ENCODE measurements around the gene PIANP.

The PIANP gene

GRCh38 chr12:6685814-6686213 lies 14.8 kb downstream of the PIANP start:
- TF ChIP-seq TAF1 (IDR thresholded peaks at IDR 0.05; ENCODE audit: low read depth, low read length) = no peak
- no peak for TF ChIP-seq POU2F2 (IDR thresholded peaks at IDR 0.05; ENCODE audit: low read depth, low read length)
- TF ChIP-seq POLR2AphosphoS5 (IDR thresholded peaks at IDR 0.05; ENCODE audit: low read depth, low read length) = no peak
- DNase-seq (ENCODE audit: insufficient read length, low spot score) (no peak), FAIRE-seq (no peak)

GRCh38 chr12:6684609-6685008 lies 16.0 kb downstream of the PIANP start:
- DNase-seq (ENCODE audit: insufficient read length, low spot score) (no peak), FAIRE-seq (peak; percentile 66)

GRCh38 chr12:6676962-6677361 lies 23.7 kb downstream of the PIANP start:
- FAIRE-seq (no peak), DNase-seq (ENCODE audit: insufficient read length, low spot score) (no peak)
- no peak for TF ChIP-seq POLR2AphosphoS5 (IDR thresholded peaks at IDR 0.05; ENCODE audit: low read depth, low read length)
- TF ChIP-seq POLR2A (IDR thresholded peaks at IDR 0.05; ENCODE audit: low read depth, low read length) = no peak
- TF ChIP-seq SPI1 (IDR thresholded peaks at IDR 0.05; ENCODE audit: low read depth, low read length) = no peak
- TF ChIP-seq PAX5 (IDR thresholded peaks at IDR 0.05; ENCODE audit: insufficient read depth, low read length, severe bottlenecking) = no peak
- TF ChIP-seq POU2F2 (IDR thresholded peaks at IDR 0.05; ENCODE audit: low read depth, low read length) = no peak
- TF ChIP-seq TAF1 (IDR thresholded peaks at IDR 0.05; ENCODE audit: low read depth, low read length) = no peak

More at GRCh38 chr12:6684609-6685008, 16.0 kb downstream of the PIANP start:
- TF ChIP-seq SPI1 (IDR thresholded peaks at IDR 0.05; ENCODE audit: low read depth, low read length) (no peak), TAF1 (IDR thresholded peaks at IDR 0.05; ENCODE audit: low read depth, low read length) (no peak), POU2F2 (IDR thresholded peaks at IDR 0.05; ENCODE audit: low read depth, low read length) (no peak), POLR2A (IDR thresholded peaks at IDR 0.05; ENCODE audit: low read depth, low read length) (no peak), POLR2AphosphoS5 (IDR thresholded peaks at IDR 0.05; ENCODE audit: low read depth, low read length) (no peak), PAX5 (IDR thresholded peaks at IDR 0.05; ENCODE audit: insufficient read depth, low read length, severe bottlenecking) (no peak)

GRCh38 chr12:6672143-6672542 lies 28.5 kb downstream of the PIANP start:
- TF ChIP-seq POLR2AphosphoS5 (IDR thresholded peaks at IDR 0.05; ENCODE audit: low read depth, low read length) (no peak), SPI1 (IDR thresholded peaks at IDR 0.05; ENCODE audit: low read depth, low read length) (no peak), TAF1 (IDR thresholded peaks at IDR 0.05; ENCODE audit: low read depth, low read length) (no peak), POLR2A (IDR thresholded peaks at IDR 0.05; ENCODE audit: low read depth, low read length) (no peak), POU2F2 (IDR thresholded peaks at IDR 0.05; ENCODE audit: low read depth, low read length) (no peak), PAX5 (IDR thresholded peaks at IDR 0.05; ENCODE audit: insufficient read depth, low read length, severe bottlenecking) (no peak)
- FAIRE-seq (no peak), DNase-seq (ENCODE audit: insufficient read length, low spot score) (no peak)

- TF ChIP-seq PAX5 (IDR thresholded peaks at IDR 0.05; ENCODE audit: insufficient read depth, low read length, severe bottlenecking) (no peak), POLR2AphosphoS5 (IDR thresholded peaks at IDR 0.05; ENCODE audit: low read depth, low read length) (no peak), TAF1 (IDR thresholded peaks at IDR 0.05; ENCODE audit: low read depth, low read length) (no peak), POLR2A (IDR thresholded peaks at IDR 0.05; ENCODE audit: low read depth, low read length) (no peak), POU2F2 (IDR thresholded peaks at IDR 0.05; ENCODE audit: low read depth, low read length) (no peak), SPI1 (IDR thresholded peaks at IDR 0.05; ENCODE audit: low read depth, low read length) (no peak)
- DNase-seq (ENCODE audit: insufficient read length, low spot score) = no peak
- no peak for FAIRE-seq
Measured at GRCh38 chr12:6667559-6668210, 32.9 kb downstream of the PIANP start.

- TF ChIP-seq POU2F2 (IDR thresholded peaks at IDR 0.05; ENCODE audit: low read depth, low read length) (no peak), PAX5 (IDR thresholded peaks at IDR 0.05; ENCODE audit: insufficient read depth, low read length, severe bottlenecking) (no peak), TAF1 (IDR thresholded peaks at IDR 0.05; ENCODE audit: low read depth, low read length) (no peak), POLR2A (IDR thresholded peaks at IDR 0.05; ENCODE audit: low read depth, low read length) (no peak), SPI1 (IDR thresholded peaks at IDR 0.05; ENCODE audit: low read depth, low read length) (no peak), POLR2AphosphoS5 (IDR thresholded peaks at IDR 0.05; ENCODE audit: low read depth, low read length) (no peak)
- FAIRE-seq = no peak
- DNase-seq (ENCODE audit: insufficient read length, low spot score) = no peak
Measured at GRCh38 chr12:6666211-6666610, 34.4 kb downstream of the PIANP start.

- no peak for DNase-seq (ENCODE audit: insufficient read length, low spot score)
- TF ChIP-seq POLR2A (IDR thresholded peaks at IDR 0.05; ENCODE audit: low read depth, low read length) (no peak), SPI1 (IDR thresholded peaks at IDR 0.05; ENCODE audit: low read depth, low read length) (no peak), PAX5 (IDR thresholded peaks at IDR 0.05; ENCODE audit: insufficient read depth, low read length, severe bottlenecking) (no peak), POU2F2 (IDR thresholded peaks at IDR 0.05; ENCODE audit: low read depth, low read length) (no peak), TAF1 (IDR thresholded peaks at IDR 0.05; ENCODE audit: low read depth, low read length) (no peak), POLR2AphosphoS5 (IDR thresholded peaks at IDR 0.05; ENCODE audit: low read depth, low read length) (no peak)
- no peak for FAIRE-seq
Measured at GRCh38 chr12:6664902-6665301, 35.7 kb downstream of the PIANP start.

- TF ChIP-seq TAF1 (IDR thresholded peaks at IDR 0.05; ENCODE audit: low read depth, low read length) (peak; percentile 52; the same call in 1 of the 2 replicates), POU2F2 (IDR thresholded peaks at IDR 0.05; ENCODE audit: low read depth, low read length) (peak; percentile 59), POLR2AphosphoS5 (IDR thresholded peaks at IDR 0.05; ENCODE audit: low read depth, low read length) (peak; percentile 45; the same call in 1 of the 2 replicates), PAX5 (IDR thresholded peaks at IDR 0.05; ENCODE audit: insufficient read depth, low read length, severe bottlenecking) (no peak), SPI1 (IDR thresholded peaks at IDR 0.05; ENCODE audit: low read depth, low read length) (peak; percentile 52; the same call in 1 of the 2 replicates), POLR2A (IDR thresholded peaks at IDR 0.05; ENCODE audit: low read depth, low read length) (0 out of 2 replicates have a peak, but pooled peaks have one; percentile 33)
- peak; percentile 98 for FAIRE-seq
- peak; percentile 93 for DNase-seq (ENCODE audit: insufficient read length, low spot score)
Measured at GRCh38 chr12:6662906-6663742, 37.5 kb downstream of the PIANP start, which contains the start of gene ING4. Gene ING4 (minus strand): TSS chr12:6663119. CDS start chr12:6663101, 18 bp downstream.

GRCh38 chr12:6662602-6662905 lies 38.1 kb downstream of the PIANP start:
- FAIRE-seq (no peak), DNase-seq (ENCODE audit: insufficient read length, low spot score) (peak; percentile 52)
- TF ChIP-seq POLR2A (IDR thresholded peaks at IDR 0.05; ENCODE audit: low read depth, low read length) (peak; percentile 54; the same call in 1 of the 2 replicates), SPI1 (IDR thresholded peaks at IDR 0.05; ENCODE audit: low read depth, low read length) (no peak), POLR2AphosphoS5 (IDR thresholded peaks at IDR 0.05; ENCODE audit: low read depth, low read length) (0 out of 2 replicates have a peak, but pooled peaks have one; percentile 39)
